HG03565 (cell line): ENCODE measurements around the gene DOCK7.
"Not testable (repeated sequence)": the region's sequence is repeated elsewhere in the genome, so short reads cannot be mapped to it uniquely, and the experiment has no call there.

Experiments used
- ATAC-seq: cut with Tn5 transposase; IDR thresholded peaks from one replicate; pipeline ENCODE4 v1.9.1; 2021; ENCODE audit warnings: mild to moderate bottlenecking, moderate library complexity; ENCODE audit not compliant: unreplicated experiment

The DOCK7 gene, protein sequence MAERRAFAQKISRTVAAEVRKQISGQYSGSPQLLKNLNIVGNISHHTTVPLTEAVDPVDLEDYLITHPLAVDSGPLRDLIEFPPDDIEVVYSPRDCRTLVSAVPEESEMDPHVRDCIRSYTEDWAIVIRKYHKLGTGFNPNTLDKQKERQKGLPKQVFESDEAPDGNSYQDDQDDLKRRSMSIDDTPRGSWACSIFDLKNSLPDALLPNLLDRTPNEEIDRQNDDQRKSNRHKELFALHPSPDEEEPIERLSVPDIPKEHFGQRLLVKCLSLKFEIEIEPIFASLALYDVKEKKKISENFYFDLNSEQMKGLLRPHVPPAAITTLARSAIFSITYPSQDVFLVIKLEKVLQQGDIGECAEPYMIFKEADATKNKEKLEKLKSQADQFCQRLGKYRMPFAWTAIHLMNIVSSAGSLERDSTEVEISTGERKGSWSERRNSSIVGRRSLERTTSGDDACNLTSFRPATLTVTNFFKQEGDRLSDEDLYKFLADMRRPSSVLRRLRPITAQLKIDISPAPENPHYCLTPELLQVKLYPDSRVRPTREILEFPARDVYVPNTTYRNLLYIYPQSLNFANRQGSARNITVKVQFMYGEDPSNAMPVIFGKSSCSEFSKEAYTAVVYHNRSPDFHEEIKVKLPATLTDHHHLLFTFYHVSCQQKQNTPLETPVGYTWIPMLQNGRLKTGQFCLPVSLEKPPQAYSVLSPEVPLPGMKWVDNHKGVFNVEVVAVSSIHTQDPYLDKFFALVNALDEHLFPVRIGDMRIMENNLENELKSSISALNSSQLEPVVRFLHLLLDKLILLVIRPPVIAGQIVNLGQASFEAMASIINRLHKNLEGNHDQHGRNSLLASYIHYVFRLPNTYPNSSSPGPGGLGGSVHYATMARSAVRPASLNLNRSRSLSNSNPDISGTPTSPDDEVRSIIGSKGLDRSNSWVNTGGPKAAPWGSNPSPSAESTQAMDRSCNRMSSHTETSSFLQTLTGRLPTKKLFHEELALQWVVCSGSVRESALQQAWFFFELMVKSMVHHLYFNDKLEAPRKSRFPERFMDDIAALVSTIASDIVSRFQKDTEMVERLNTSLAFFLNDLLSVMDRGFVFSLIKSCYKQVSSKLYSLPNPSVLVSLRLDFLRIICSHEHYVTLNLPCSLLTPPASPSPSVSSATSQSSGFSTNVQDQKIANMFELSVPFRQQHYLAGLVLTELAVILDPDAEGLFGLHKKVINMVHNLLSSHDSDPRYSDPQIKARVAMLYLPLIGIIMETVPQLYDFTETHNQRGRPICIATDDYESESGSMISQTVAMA (N-terminal part only)

DNA sequence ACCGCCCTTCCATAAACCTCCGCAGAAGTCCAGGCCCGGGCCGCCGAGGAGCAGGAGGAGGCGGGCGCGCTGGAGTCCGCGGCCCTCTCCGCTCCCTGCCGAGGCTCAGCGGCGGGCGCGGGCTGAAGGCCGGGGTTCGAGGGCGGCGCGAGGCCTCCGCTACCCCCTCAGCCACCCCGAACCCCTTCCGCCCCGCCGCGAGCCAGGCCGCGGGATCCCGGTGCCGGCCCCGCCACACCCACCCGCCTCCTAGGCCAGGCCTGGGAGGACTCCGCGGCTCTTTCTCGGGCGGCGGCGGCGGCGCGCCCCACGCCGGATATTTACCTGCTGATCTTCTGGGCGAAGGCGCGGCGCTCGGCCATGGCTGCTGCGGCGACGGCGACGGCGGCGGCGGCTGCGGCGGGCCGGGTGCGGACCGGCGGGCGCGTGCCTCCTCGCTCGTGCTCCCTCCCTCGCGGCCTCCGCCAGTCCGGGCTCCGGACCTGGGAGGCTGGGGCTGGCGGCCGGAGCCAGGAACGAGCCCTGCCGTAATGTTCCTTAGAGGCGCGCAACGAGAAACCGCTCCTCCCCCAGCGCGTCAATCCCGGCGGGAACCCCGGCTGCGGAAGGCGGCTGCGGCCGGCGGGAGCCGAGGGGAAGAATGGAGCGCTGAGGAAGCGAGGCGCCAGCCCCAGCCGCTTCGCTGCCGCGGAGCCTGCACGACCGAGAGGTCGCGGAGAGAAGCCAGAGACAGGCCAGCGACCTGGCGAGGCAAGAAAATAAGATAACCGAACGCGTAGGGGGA lies at the start of gene DOCK7:
Gene DOCK7, minus strand, starts transcription at position 484 of the 784 bp plus-strand sequence. Its CDS starts 122 bp downstream, at position 362.
- ATAC-seq, result peak; percentile 53

DNA sequence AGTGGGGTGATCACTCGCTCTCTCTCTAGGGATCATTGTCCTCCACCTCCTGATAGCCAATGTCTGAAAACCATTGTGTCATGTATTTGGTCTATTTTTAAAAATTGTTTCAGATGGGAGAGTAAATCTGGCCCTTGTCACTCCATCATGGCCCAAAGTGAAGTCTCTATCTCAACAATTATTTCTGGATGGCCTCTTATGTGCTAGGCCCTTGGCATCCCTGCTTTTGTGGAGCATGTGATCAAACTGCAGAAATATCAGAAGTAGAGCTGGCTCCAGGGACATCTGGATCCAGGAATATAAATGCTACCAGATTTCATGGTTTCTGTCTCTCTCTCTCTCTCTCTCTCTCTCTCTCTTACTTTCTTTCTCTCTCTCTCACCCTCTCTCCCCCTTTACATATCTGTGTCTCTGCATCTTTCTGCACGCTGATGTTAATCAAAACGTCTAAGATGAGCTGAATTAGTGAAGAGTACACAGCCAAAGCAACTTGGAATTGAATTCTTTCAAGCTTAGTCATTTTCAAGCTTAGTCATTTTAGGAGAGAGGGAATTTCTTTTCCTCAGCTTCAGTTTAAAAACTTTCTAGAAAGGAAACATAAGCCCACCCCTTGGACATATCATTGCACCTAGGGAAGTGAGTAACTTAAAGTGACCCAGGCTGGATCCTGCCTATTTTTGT lies 47.4 kb upstream of the DOCK7 start:
- ATAC-seq, result no peak

DNA sequence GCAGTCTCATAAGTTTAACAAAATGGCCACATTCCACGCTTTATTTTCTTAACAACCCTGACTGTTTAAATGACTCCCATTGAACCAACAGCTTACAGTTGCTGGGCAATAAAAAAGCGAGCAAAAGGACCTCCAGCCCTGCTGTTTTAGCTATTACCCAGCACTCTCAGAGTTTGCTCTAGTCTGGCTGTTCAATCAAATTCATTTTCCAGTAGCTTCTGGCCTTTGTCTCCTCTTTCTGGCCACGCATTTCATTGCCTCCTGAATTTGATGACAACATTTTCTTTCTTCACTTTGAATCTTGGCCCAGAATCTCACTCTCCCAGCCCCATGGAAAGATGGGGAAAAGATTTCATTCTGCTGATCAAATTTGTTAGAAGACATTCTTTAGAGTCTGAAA lies 44.1 kb upstream of the DOCK7 start:
- ATAC-seq, result no peak

DNA sequence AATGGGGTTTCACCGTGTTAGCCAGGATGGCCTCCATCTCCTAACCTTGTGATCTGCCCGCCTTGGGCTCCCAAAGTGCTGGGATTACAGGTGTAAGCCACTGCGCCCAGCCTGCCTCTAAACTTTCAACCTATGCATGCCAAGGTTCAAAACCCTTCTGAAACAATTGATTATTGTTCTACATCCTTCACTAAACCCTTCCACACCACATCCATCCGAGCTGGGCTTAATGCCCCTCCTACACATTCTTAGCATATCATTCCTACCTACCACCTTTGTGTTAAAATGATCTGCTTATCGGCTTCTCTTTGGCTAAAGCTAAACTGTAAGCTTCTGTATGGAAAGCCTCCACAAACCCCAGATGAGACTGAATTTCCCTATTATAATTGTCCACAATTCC lies 40.8 kb upstream of the DOCK7 start:
- ATAC-seq, result no peak

DNA sequence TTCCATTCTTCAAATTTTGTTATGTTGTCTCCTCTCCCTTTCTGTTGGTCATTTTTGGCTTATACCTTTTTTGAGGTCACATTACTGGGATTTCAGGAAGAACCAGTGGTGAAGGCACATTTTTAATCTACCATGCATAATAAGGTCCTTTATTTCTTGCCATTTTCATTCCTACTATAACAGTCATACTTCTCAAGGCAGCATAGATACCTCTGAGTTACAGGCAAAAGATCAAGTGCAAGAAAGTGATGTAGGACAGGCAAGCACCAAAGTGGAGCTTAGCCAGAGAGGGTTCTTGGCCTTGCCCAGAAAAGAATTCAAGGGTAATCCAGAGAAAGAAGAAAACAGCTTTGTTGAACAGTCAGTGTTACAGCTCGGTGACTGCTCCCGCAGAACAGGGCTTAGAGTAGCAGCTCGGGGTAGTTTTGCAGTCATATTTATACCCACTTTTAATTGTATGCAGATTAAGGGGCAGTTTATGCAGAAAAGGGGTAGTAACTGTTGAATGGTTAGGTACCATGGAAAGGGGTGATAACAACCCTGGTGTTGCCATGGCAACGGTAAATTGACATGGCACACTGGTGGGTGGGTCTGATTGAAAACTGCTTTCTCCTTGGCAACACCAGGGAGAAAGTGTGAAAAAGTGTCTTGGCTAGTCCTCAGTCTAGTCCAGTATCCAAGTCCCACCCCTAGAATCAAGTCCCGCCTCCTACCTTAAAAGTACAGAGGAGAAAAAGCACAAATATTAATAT lies 39.6 kb upstream of the DOCK7 start:
- no peak for ATAC-seq

DNA sequence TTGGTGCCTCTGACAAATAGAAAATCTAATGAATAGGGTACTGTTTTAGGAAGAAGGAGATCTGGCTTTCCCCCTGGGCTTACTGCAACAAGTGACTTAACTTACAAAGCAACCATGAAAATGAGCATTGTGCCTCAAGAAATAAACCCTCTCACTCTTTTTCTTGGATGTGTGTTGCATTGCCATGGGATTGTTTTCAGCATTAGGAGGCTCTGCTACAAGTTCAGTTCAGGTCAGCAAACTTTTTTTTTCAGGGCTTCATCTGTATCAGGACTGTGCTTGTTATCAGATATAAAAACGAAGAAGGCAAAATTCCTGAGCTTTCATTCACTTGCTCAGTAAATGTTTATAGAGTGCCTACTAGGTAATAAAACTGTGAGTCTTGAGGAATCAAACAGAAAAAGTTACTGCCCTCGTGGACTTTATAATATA lies 37.8 kb upstream of the DOCK7 start:
- no peak for ATAC-seq

DNA sequence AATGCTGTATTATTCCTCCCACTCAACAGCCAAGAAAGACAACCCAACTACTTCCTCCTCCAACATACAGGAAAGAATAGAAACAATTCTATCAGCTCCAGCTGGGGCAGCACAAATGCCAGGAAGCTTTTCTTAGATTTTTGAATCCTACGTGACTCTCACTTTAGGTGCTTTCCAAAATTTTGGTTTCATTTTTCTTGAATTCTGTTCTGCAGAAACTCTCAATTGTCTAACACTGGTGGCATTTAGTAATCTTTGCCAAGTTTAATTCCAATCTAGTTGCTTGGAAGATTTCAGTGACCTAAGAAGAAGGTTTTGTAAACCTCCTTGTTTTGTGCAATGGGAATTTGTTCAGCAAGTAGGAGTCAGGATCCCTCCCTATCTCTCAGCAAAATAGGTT lies 37.1 kb upstream of the DOCK7 start:
- no peak for ATAC-seq

DNA sequence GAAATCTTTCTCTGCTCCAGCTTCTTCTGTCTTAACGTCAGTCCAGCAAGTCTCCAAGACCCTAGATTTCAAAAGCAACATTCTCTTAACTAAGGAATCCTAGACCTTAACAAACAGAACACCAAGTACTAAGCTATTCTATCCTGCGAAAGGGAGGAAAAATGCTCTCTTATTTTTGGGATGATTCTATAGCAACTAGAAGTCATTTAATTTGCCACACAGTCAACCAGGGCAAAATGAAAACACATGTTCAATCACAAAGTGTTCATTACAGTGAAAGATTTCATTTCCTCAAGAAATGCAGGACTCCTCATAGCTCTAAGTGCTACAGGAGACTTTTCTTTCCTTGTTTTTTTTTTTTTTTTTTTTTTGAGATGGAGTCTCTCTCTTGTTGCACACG lies 36.2 kb upstream of the DOCK7 start:
- no peak for ATAC-seq

DNA sequence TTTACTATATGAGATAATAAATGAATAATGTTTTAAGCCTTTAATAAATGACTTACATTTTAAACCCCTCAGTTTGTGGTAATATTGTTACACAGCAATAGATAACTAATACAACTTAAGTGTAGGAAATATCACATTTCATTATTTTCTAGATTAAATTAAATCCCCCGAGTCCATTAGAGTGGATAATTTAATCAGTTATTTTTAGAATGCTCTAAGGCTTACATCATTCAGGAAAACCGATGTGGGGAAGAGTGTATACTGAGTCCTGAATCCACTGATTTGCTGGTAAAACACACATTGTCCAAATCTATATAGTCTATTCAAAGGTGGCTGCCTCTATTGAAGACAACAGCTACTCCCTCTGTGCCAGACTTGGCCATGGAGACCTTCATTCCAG lies 35.7 kb upstream of the DOCK7 start:
- ATAC-seq, result no peak

DNA sequence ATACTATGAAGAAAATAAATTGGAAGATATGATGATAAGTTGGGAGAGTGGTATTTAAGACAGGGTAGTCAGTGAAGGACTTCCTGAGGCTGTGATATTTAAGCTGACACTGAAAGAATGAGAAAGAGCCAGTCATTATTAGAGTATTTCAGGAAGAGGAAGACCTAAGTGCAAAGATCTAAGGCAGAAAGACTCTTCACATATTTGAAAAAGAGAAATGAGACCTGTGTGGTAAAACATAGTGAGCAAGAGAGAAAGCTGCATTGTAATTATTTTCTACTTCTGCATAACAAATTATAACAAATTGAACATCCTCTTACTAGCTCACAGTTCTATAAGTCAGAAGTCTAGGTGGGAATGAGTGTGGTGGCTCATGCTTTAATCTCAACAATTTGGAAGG lies 34.6 kb upstream of the DOCK7 start:
- ATAC-seq, result peak; percentile 76

DNA sequence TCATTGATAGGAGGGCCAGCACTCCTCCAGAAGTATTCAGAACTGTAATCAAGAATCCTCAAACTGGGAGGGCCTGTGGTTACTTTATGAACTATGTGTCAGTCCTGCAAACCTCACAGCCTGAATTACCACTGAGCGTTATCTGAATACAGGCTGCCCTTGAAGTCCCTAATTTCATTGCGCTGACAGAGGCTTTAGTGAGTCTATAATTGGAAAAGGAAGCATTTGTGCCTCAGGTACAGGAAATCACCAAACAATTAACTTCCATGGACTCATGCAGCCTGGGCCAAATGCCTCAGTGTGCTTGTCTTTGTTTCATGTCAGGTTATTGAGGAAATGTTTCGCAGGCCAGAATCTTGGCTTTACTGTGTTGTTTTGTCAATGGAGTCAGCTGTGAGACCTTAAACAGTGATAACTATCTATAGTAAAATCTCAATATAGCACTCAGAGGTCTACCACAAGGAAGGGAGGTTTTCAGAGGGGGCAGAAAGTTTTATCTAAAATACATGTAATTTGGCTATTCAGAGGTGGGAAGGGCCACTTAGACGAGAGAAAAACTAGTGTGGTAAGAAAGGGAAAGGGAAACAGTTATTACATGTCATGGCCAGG lies 32.9 kb upstream of the DOCK7 start:
- no peak for ATAC-seq

DNA sequence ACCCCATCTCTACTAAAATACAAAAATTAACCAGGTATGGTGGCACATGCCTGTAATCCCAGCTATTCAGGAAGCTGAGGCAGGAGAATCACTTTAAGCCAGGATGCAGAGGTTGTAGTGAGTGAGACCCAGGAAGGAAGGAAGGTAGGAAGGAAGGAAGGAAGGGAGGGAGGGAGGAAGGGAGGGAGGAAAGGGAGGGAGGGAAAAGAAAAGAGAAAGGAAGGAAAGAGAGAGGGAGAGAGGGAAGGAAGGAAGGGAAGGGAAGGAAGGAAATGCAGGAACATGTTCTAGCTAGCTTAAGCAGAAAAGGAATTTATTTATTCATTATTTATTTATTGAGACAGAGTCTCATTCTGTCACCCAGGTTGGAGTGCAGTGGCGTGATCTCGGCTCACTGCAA lies 30.2 kb upstream of the DOCK7 start:
- not testable (repeated sequence) for ATAC-seq

DNA sequence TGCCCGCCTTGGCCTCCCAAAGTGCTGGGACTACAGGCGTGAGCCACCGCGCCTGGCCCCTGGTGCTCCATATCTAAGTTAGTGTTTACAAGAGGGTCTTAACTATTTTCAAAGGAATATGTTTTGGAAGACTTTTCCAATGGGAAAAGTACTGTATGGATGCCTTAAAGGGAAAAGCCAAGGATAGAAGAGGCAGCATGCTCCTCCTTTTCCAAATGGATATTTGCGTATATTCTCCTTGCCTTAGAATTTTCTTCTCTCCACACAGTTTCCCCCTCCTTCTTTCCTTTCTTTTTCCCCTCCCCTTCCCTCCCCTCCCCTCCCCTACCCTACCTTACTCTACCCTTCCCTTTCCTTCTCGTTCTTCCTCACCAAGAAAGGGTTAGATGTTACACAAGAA lies 29.3 kb upstream of the DOCK7 start:
- no peak for ATAC-seq

DNA sequence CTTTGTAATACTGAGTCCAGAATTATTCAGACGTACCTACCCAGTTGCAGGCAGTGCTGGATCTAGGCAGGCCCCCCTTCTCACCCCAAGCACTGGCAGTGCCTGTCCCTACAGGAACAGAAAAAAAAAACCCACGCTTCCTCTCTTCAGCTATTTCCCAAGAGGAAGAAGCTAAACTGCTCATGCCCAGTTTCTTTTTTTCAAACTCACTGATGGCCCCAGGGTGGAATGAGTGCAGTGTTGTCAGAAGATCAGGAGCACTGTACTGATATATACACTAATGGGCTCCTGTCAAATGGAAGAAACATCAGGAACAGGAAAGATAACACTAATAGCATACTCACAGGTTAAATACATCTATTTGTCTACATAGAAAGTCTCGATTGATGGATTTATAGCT lies 28.2 kb upstream of the DOCK7 start:
- ATAC-seq, result no peak

DNA sequence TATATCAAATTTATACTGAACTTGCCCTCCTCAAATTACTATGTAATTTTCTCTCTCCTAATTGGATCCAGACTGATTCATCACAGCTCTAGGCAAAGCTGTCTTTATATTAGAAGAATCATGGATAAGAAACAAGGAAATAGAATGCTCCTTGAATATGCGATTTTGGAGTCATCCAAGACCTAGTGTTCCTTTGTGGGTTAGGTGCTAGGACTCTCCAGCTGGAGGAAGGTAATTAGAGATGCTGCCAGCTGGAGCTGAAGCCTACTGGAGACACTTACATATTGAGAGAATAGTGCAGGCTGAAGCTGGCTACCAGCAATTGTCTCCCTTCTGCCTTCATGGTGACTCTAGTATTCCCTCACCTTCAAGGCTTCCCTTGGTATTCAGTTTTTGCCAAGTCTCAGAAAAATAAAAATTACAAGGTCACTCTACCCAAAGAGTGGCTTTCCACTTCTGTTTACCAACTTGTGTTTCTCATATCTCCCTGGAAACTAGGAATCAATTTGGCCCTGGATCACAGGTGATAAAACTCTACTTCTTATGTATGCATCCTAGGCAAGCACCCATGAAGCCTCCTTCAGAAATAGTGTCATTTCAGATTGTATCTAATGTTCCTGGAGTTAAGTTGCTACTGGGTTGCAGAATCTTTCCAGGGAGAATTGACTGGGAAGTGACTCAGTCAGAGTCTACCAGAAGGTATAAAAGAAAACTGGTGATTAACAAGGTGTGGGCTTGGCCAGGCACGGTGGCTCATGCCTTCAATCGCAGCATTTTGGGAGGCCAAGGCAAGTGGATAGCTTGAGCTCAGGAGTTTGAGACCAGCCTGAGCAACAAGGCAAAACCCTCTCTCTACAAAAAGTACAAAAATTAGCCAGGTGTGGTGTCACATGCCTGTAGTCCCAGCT lies 24.4 kb upstream of the DOCK7 start:
- no peak for ATAC-seq

DNA sequence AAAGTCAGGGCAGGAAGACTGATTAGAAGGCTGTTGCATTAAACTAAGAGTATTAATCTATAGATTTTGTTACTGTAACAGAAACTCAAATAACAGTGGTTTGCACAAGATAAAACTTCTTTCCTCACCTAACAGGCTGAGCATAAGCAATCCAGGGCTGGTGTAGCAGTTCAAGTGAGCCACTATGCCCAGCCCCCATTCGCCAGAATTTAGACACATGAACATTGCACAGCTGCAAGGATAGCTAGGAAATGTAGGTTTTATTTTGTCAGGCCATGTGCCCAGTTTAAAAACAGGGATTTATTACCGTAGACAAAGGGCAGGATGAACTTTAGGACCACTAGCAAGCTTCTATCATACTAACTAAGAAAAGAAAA lies 19.5 kb upstream of the DOCK7 start:
- no peak for ATAC-seq

DNA sequence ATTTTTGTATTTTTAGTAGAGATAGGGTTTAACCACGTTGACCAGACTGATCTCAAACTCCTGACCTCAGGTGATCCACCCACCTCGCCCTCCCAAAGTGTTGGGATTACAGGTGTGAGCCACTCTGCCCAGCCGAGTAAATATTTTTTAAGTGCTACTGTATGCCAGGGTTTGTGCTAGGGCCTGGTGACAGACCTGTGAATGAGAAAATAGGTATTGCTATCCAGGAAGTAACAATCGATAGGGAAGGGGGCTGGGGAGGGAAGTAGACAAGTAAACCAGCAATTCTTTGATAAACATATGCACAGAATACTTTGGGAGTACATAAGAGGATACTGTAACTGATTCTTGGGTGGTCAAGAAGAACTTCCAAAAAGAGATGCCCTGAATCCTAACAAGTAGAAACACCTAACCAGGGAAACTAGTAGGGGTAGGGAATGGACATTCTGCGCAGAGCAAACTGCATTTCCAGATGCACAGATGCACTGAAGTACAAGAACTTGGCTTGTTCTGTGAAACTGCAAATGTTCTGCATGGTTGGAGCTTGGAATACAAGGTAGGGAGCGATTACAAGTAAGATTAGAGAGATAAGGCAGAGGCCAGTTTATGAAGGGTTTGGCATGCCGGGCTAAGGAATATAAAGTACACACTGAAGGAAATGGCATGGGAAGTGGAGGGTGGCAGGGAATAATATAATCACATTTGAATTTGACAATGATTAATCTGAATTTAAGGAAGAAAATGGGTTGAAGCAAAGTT lies 19.0 kb upstream of the DOCK7 start:
- ATAC-seq, result no peak
